ENCODE measurements around the gene NCF2. TPM values are rescaled to one million over a fixed set of nuclear protein-coding genes. Genes with fewer than 3 reads are reported as not detected.

The NCF2 gene
- total RNA-seq, 3 donors from 2014 or later (not counting 1 experiment from before 2014, with no cell fraction given): 10.4 to 21.7 (median 14.8) TPM

- DNase-seq: no peak
- Histone ChIP-seq H3K36me3 (ENCODE audit: control insufficient read depth, insufficient read depth, low read length) (no peaks in the 10 kb centered on the region), H3K27ac (ENCODE audit: low read length) (peak overlapping the region; percentile 70), H3K4me1 (ENCODE audit: control insufficient read depth, insufficient read depth, low read length) (peaks cover 30% of the 10 kb centered on the region), H3K27me3 (ENCODE audit: control insufficient read depth, insufficient read depth, low read length) (no peaks in the 10 kb centered on the region), H3K9me3 (ENCODE audit: control insufficient read depth, insufficient read depth, low read length) (no peaks in the 10 kb centered on the region), H3K4me3 (ENCODE audit: low read length) (no peak overlapping the region)
- H3K27ac Mint-ChIP-seq: no peak overlapping the region
- H3K9me3 Mint-ChIP-seq: no peaks in the 10 kb centered on the region
- WGBS (ENCODE audit: insufficient coverage): 91% methylated on average over 5 of the region's 5 CpGs
- H3K4me3 Mint-ChIP-seq: no peak overlapping the region
- H3K27me3 Mint-ChIP-seq (ENCODE audit: low read depth in 2 of 2): peaks cover 9 to 10% of the 10 kb centered on the region in 2 donors
- no peak for ATAC-seq
- TF ChIP-seq CTCF (IDR thresholded peaks at IDR 0.05): no peak
- no peaks in the 10 kb centered on the region for H3K36me3 Mint-ChIP-seq
- H3K4me1 Mint-ChIP-seq: peaks cover 0 to 5% of the 10 kb centered on the region in 2 donors
- intact Hi-C loops (cut with micrococcal nuclease): no loop called here
Observed at GRCh38 chr1:183589384-183589783, 875 bp downstream of the NCF2 start.

- H3K27me3 Mint-ChIP-seq (ENCODE audit: low read depth in 2 of 2): peaks cover 9 to 10% of the 10 kb centered on the region in 2 donors
- DNase-seq (no peak), ATAC-seq (no peak)
- Histone ChIP-seq H3K4me3 (ENCODE audit: low read length) (no peak overlapping the region), H3K9me3 (ENCODE audit: control insufficient read depth, insufficient read depth, low read length) (no peaks in the 10 kb centered on the region), H3K27me3 (ENCODE audit: control insufficient read depth, insufficient read depth, low read length) (no peaks in the 10 kb centered on the region), H3K4me1 (ENCODE audit: control insufficient read depth, insufficient read depth, low read length) (peaks cover 27% of the 10 kb centered on the region), H3K36me3 (ENCODE audit: control insufficient read depth, insufficient read depth, low read length) (no peaks in the 10 kb centered on the region), H3K27ac (ENCODE audit: low read length) (peak overlapping the region; percentile 34)
- H3K9me3 Mint-ChIP-seq: no peaks in the 10 kb centered on the region
- no peaks in the 10 kb centered on the region for H3K36me3 Mint-ChIP-seq
- no peak for TF ChIP-seq CTCF (IDR thresholded peaks at IDR 0.05)
- intact Hi-C loops (cut with micrococcal nuclease): no loop called here
- H3K4me1 Mint-ChIP-seq: peaks cover 0 to 5% of the 10 kb centered on the region in 2 donors
- no peak overlapping the region for H3K27ac Mint-ChIP-seq
- H3K4me3 Mint-ChIP-seq: no peak overlapping the region
Observed at GRCh38 chr1:183588827-183589226, 1.4 kb downstream of the NCF2 start.

GRCh38 chr1:183586926-183587325 is 3.3 kb downstream of the NCF2 start:
- no peaks in the 10 kb centered on the region for H3K36me3 Mint-ChIP-seq
- H3K27ac ChIP-seq (ENCODE audit: low read length): no peak overlapping the region
- no peak for TF ChIP-seq CTCF (IDR thresholded peaks at IDR 0.05)
- no peaks in the 10 kb centered on the region for H3K9me3 Mint-ChIP-seq
- intact Hi-C loops (cut with micrococcal nuclease): no loop called here
- no peak for ATAC-seq
- no peaks in the 10 kb centered on the region for H3K27me3 ChIP-seq (ENCODE audit: control insufficient read depth, insufficient read depth, low read length)
- H3K4me1 ChIP-seq (ENCODE audit: control insufficient read depth, insufficient read depth, low read length): peaks cover 24% of the 10 kb centered on the region
- H3K4me3 ChIP-seq (ENCODE audit: low read length): no peak overlapping the region
- H3K9me3 ChIP-seq (ENCODE audit: control insufficient read depth, insufficient read depth, low read length): no peaks in the 10 kb centered on the region
- WGBS (ENCODE audit: insufficient coverage): 93% methylated on average over 8 of the region's 8 CpGs
- peaks cover 0 to 5% of the 10 kb centered on the region in 2 donors for H3K4me1 Mint-ChIP-seq
- no peak overlapping the region for H3K27ac Mint-ChIP-seq
- H3K36me3 ChIP-seq (ENCODE audit: control insufficient read depth, insufficient read depth, low read length): no peaks in the 10 kb centered on the region
- H3K27me3 Mint-ChIP-seq (ENCODE audit: low read depth in 2 of 2): no peaks in the 10 kb centered on the region
- DNase-seq: no peak
- no peak overlapping the region for H3K4me3 Mint-ChIP-seq

GRCh38 chr1:183586455-183586854 is 3.8 kb downstream of the NCF2 start:
- no peaks in the 10 kb centered on the region for H3K9me3 ChIP-seq (ENCODE audit: control insufficient read depth, insufficient read depth, low read length)
- H3K4me1 ChIP-seq (ENCODE audit: control insufficient read depth, insufficient read depth, low read length): peaks cover 24% of the 10 kb centered on the region
- H3K27me3 ChIP-seq (ENCODE audit: control insufficient read depth, insufficient read depth, low read length): no peaks in the 10 kb centered on the region
- ATAC-seq: no peak
- WGBS (ENCODE audit: insufficient coverage): 96% methylated on average over 1 of the region's 1 CpG
- Mint-ChIP-seq H3K27ac (no peak overlapping the region), H3K4me3 (no peak overlapping the region), H3K36me3 (no peaks in the 10 kb centered on the region), H3K27me3 (ENCODE audit: low read depth in 2 of 2) (no peaks in the 10 kb centered on the region), H3K4me1 (peaks cover 0 to 5% of the 10 kb centered on the region in 2 donors), H3K9me3 (no peaks in the 10 kb centered on the region)
- H3K36me3 ChIP-seq (ENCODE audit: control insufficient read depth, insufficient read depth, low read length): no peaks in the 10 kb centered on the region
- no peak for TF ChIP-seq CTCF (IDR thresholded peaks at IDR 0.05)
- no peak overlapping the region for H3K27ac ChIP-seq (ENCODE audit: low read length)
- DNase-seq: no peak
- intact Hi-C loops (cut with micrococcal nuclease): no loop called here
- H3K4me3 ChIP-seq (ENCODE audit: low read length): no peak overlapping the region
